Activated CD4-positive, alpha-beta memory T cell treated with anti-CD3 and anti-CD28 coated beads for 36 hours (primary cell): ENCODE results near the gene IFNA21. TPM values are rescaled to one million over a fixed set of nuclear protein-coding genes. Genes with fewer than 3 reads are reported as not detected.
A peak's percentile ranks its signal among the peaks of the same experiment; 100 is the strongest.
"Not testable (repeated sequence)": the region's sequence is repeated elsewhere in the genome, so short reads cannot be mapped to it uniquely, and the experiment has no call there.

Experiments
- CTCF ChIA-PET: fragments of 350-600 bp; sonication (Branson Sonifier 250); formaldehyde crosslinking; loops from one replicate; lab custom pipeline; 2021; ENCODE audit warnings: antibody characterized with exemption, inconsistent platforms; lab: Charles Lee
- POLR2A ChIA-PET: fragments of 350-600 bp; sonication (Branson Sonifier 250); formaldehyde crosslinking; loops from one replicate; lab custom pipeline; 2021; ENCODE audit warnings: antibody characterized with exemption; lab: Charles Lee
- DNase-seq: peaks from one replicate; pipeline ENCODE4 v3.0.0-alpha.2; 2020
- H3K27ac Mint-ChIP-seq: one replicate; pipeline ENCODE4 v1.8.0; 2021; ENCODE audit warnings: mixed read lengths
- H3K27me3 Mint-ChIP-seq: one replicate; pipeline ENCODE4 v1.8.0; 2021; ENCODE audit warnings: mixed read lengths
- H3K36me3 Mint-ChIP-seq: one replicate; pipeline ENCODE4 v1.8.0; 2021; ENCODE audit warnings: mixed read lengths
- H3K4me1 Mint-ChIP-seq: one replicate; pipeline ENCODE4 v1.8.0; 2021; ENCODE audit warnings: low read depth, mixed read lengths
- H3K4me3 Mint-ChIP-seq: one replicate; pipeline ENCODE4 v1.8.0; 2021; ENCODE audit warnings: mild to moderate bottlenecking, mixed read lengths
- H3K9me3 Mint-ChIP-seq: one replicate; pipeline ENCODE4 v1.8.0; 2021; ENCODE audit warnings: mixed read lengths
- intact Hi-C: fragments of 100-400 bp; cut with micrococcal nuclease; formaldehyde crosslinking; loops from one replicate; pipeline ENCODE4 v1.15.1; 2023
- total RNA-seq, 2 experiments: library from RNA; stranded (reverse); gene quantifications; one replicate each; pipeline ENCODE4 v1.2.3, GENCODE V29; 2021

IFNA21 gene
- total RNA-seq = not detected

DNA sequence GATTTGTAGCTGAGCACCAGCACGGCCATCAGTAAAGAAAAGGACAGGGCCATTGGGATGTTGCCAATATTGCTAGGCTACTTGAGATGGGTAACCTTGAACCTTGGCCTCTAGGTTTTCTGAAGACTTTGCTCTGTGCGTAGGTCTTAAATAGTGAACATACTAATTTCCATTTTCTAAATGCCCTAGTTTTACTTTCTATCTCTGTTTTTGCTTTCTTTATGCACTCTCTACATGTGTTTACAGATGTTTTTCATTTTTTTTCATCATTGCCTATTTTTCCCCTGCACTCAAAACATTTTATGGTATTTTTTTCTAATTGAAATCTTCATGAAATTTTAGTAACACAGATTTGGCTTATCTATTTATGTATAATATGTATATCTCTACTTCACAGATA, at the start of gene IFNA21:
Gene IFNA21, minus strand, starts transcription at position 101 of the 400 bp plus-strand sequence. Its CDS starts 48 bp downstream, at position 53.
- H3K36me3 Mint-ChIP-seq, POLR2A ChIA-PET, H3K4me1 Mint-ChIP-seq, H3K27ac Mint-ChIP-seq, intact Hi-C loops, DNase-seq, H3K9me3 Mint-ChIP-seq, H3K27me3 Mint-ChIP-seq, H3K4me3 Mint-ChIP-seq: not testable (repeated sequence)
- CTCF ChIA-PET = interaction anchor here (0.6 kb wide), 1 partner anchor 17 kb away, joined by 3 read pairs; no protein-coding TSS in a partner anchor

- H3K27ac Mint-ChIP-seq, H3K4me1 Mint-ChIP-seq, H3K4me3 Mint-ChIP-seq, H3K9me3 Mint-ChIP-seq, H3K36me3 Mint-ChIP-seq, POLR2A ChIA-PET, intact Hi-C loops, DNase-seq: not testable (repeated sequence)
- CTCF ChIA-PET = interaction anchor here (0.6 to 2.1 kb wide), 12 partner anchors 9 to 577 kb away, joined by 3 to 8 read pairs (median 3); no protein-coding TSS in a partner anchor
- H3K27me3 Mint-ChIP-seq = peaks cover 15% of the 10 kb centered on the region
Measured at GRCh38 chr9:21213411-21214326, 47.2 kb upstream of the IFNA21 start.

DNA sequence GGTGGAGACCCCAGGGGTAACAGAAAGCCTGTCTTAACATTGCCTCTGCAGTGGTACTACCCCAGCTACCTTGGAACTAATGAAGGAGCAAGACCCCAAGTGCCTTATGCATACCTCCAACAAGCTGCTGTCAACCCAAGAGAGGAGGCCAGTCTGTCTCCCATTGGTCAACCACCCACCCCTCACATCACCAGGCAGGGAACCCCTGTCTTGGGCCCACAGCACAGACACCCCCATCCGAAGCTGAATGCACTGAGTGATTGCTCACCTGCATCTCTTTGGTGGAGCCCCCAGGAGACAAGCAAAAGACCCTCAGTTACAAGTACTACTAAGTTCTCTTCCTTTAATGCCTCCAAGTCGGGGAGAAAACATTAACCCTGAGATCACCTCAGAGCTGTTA, 45.7 kb upstream of the IFNA21 start:
- H3K36me3 Mint-ChIP-seq, H3K4me1 Mint-ChIP-seq, H3K27ac Mint-ChIP-seq, DNase-seq, H3K9me3 Mint-ChIP-seq, intact Hi-C loops, POLR2A ChIA-PET, H3K4me3 Mint-ChIP-seq: not testable (repeated sequence)
- peaks cover 11% of the 10 kb centered on the region for H3K27me3 Mint-ChIP-seq
- CTCF ChIA-PET = interaction anchor here (0.8 to 1.9 kb wide), 3 partner anchors 17 to 222 kb away, joined by 3 to 8 read pairs (median 4); no protein-coding TSS in a partner anchor

DNA sequence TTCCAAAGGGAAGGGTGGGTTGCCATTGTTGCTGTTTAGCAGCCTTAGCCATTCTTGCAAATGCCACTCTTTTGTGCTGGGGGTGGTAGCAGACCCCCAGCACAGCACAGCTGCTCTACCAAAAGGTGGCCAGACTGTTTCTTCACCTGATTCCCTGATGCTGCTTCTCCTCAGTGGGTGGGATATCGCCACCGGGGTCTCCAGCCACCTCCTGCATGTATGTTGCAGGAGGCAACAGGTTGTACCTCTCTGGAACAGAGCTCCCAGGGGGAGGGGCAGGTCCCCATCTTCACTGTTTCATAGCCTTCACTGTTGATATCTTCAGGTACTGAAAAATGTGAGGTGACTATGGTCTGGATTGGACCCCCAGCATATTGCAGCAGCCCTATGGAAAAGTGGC, 44.3 kb upstream of the IFNA21 start:
- H3K4me3 Mint-ChIP-seq, POLR2A ChIA-PET, H3K27me3 Mint-ChIP-seq, H3K9me3 Mint-ChIP-seq, intact Hi-C loops, H3K36me3 Mint-ChIP-seq, H3K4me1 Mint-ChIP-seq, DNase-seq, H3K27ac Mint-ChIP-seq: not testable (repeated sequence)
- CTCF ChIA-PET = interaction anchor here (0.9 kb wide), 1 partner anchor 15 kb away, joined by 3 read pairs; no protein-coding TSS in a partner anchor

DNA sequence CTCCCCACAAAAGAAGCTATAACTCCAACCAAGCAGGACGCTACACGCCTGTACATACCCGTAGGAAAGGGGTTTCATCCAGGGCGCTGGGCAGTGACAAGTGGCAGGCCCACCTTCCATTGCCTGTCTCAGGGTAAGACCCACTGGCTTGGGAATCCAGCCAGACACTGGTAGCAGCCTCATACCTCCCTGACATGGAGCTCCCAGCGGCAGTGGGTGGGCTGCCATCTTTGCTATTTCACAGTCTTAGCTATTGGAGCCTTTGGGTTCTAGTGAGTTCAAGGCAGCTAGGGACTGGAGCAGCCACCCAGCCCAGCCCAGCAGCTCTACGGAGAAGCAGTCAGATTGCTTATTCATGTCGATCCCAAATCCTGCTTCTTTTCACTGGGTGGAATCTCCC, 43.9 kb upstream of the IFNA21 start:
- Mint-ChIP-seq H3K27ac (no peak overlapping the region), H3K27me3 (peaks cover 9% of the 10 kb centered on the region), H3K4me3 (no peak overlapping the region), H3K9me3 (no peaks in the 10 kb centered on the region), H3K4me1 (peaks cover 3% of the 10 kb centered on the region), H3K36me3 (no peaks in the 10 kb centered on the region)
- no peak for DNase-seq
- intact Hi-C loops = no loop called here
- ChIA-PET CTCF (interaction anchor here (0.9 kb wide), 1 partner anchor 15 kb away, joined by 3 read pairs; no protein-coding TSS in a partner anchor), POLR2A (no interaction called here)

DNA sequence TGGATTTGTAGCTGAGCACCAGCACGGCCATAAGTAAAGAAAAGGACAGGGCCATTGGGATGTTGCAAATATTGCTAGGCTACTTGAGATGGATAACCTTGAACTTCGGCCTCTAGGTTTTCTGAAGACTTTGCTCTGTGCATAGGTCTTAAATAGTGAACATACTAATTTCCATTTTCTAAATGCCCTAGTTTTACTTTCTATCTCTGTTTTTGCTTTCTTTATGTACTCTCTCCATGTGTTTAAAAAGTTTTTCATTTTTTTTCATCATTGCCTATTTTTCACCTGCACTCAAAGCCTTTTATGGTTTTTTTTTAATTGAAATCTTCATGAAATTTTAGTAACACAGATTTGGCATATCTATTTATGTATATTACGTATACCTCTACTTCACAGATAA, 40.6 kb upstream of the IFNA21 start, which contains the start of gene IFNA10:
Gene IFNA10, minus strand, starts transcription at position 101 of the 400 bp plus-strand sequence. Its CDS starts 46 bp downstream, at position 55.
- POLR2A ChIA-PET, intact Hi-C loops: not testable (repeated sequence)

GRCh38 chr9:21205204-21205603, 38.7 kb upstream of the IFNA21 start:
- ChIA-PET CTCF (no interaction called here), POLR2A (no interaction called here)
- intact Hi-C loops = no loop called here
- Mint-ChIP-seq H3K27me3 (peaks cover 30% of the 10 kb centered on the region), H3K36me3 (no peaks in the 10 kb centered on the region), H3K27ac (no peak overlapping the region), H3K9me3 (peaks cover 6% of the 10 kb centered on the region), H3K4me3 (no peak overlapping the region), H3K4me1 (peaks cover 7% of the 10 kb centered on the region)
- DNase-seq = no peak

More for the DNA sequence above, 40.6 kb upstream of the IFNA21 start, which contains the start of gene IFNA10:
- not testable (repeated sequence) for DNase-seq, H3K9me3 Mint-ChIP-seq, H3K36me3 Mint-ChIP-seq, H3K27ac Mint-ChIP-seq, H3K4me3 Mint-ChIP-seq, H3K4me1 Mint-ChIP-seq
- CTCF ChIA-PET = interaction anchor here (0.9 kb wide), 1 partner anchor 12 kb away, joined by 4 read pairs; no protein-coding TSS in a partner anchor
- H3K27me3 Mint-ChIP-seq = peaks cover 18% of the 10 kb centered on the region

DNA sequence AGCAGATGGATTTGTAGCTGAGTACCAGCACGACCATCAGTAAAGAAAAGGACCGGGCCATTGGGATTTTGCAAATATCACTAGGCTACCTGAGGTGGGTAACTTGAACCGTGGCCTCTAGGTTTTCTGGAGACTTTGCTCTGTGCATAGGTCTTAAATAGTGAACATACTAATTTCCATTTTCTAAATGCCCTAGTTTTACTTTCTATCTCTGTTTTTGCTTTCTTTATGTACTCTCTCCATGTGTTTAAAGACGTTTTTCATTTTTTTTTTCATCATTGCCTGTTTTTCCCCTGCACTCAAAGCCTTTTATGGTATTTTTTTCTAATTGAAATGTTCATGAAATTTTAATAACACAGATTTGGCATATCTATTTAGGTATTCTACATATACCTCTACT, 35.6 kb upstream of the IFNA21 start, which contains the start of gene IFNA7:
Gene IFNA7, minus strand, starts transcription at position 101 of the 400 bp plus-strand sequence. Its CDS starts 40 bp downstream, at position 61.
- DNase-seq, CTCF ChIA-PET, intact Hi-C loops, H3K36me3 Mint-ChIP-seq, H3K4me3 Mint-ChIP-seq, H3K27ac Mint-ChIP-seq, H3K4me1 Mint-ChIP-seq, H3K9me3 Mint-ChIP-seq, POLR2A ChIA-PET: not testable (repeated sequence)
- peaks cover 34% of the 10 kb centered on the region for H3K27me3 Mint-ChIP-seq

DNA sequence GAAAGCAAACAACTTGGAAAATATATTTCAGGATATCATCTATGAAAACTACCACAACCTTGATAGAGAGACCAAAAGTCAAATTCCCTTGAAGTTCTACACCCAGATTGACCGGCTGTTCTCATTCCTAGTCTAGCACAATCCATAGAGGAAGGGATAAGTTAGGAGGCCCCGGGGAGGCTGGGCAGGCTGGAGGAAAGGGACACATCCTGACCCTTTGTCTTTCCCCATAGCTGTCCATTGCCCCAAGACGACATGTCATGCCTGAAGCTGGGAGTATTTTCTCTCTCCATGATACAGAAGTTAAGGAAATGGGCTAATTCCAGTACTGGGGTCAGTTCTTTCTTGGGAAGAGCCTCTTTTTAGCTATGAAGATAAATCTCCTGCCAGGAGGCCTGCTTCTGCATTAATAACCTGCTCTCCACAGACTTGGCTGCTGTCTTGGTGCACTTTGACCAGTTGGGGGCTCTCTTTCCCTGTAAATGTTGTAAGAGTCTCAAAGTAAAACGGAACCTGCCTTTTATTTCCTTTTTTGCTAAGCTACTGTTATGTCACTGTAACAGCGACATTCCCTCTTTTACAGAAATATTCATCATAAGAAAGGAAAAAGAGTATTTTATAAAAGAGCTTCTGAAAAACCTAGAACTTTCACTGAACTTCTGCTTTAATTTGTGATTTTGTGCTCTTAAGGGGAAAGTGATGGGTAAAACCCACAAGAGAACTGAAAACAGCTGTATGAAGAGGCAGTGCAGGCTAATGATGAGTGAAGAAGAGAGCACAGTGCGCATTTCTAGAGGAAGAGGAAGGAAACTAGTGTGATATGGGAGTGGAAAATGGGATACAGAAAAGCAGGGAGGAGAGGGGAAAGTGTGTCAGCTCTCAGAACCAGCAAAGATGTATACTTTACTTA, 28.7 kb upstream of the IFNA21 start:
- POLR2A ChIA-PET, H3K4me3 Mint-ChIP-seq: not testable (repeated sequence)

GRCh38 chr9:21187487-21187886, 21.0 kb upstream of the IFNA21 start, which contains the start of gene IFNA4:
IFNA4 (minus strand) TSS chr9:21187587; CDS start chr9:21187531, 56 bp downstream.
- H3K27ac Mint-ChIP-seq, intact Hi-C loops, POLR2A ChIA-PET, H3K27me3 Mint-ChIP-seq, DNase-seq, CTCF ChIA-PET, H3K9me3 Mint-ChIP-seq, H3K4me3 Mint-ChIP-seq, H3K36me3 Mint-ChIP-seq, H3K4me1 Mint-ChIP-seq: not testable (repeated sequence)

More for the DNA sequence above, 28.7 kb upstream of the IFNA21 start:
- not testable (repeated sequence) for H3K27me3 Mint-ChIP-seq, H3K9me3 Mint-ChIP-seq, H3K36me3 Mint-ChIP-seq, H3K4me1 Mint-ChIP-seq, H3K27ac Mint-ChIP-seq
- CTCF ChIA-PET = interaction anchor here (0.6 to 2.9 kb wide), 25 partner anchors 9 to 596 kb away, joined by 3 to 15 read pairs (median 5); partner anchors contain the start of gene KLHL9
- intact Hi-C loops = loop anchor here (1.0 to 10.0 kb wide), 3 partner anchors 132 to 594 kb away; no protein-coding TSS in a partner anchor
- DNase-seq = peak; percentile 56
